ENCODE results near the gene ADAMTS1.

DNA sequence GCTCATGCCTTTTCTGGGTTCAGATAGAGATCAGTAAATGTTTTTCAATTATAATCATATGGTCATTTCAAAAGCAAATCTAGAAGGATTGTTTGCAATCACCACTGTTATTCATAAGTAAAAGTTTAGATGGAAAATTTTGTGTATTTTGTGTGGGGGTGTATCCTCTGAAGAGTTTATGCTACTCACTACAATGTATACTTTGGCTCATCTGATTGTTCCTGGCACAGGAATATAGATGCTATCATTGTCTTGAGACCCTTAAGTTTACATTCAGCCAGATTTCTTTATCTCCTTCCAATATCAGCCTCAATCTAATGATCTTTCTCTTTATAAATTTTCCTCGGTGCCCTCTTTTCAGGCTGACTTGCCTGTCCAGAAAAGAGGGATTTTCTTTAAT, 33.0 kb downstream of the ADAMTS1 start:
- TF ChIP-seq, protein P1, sequence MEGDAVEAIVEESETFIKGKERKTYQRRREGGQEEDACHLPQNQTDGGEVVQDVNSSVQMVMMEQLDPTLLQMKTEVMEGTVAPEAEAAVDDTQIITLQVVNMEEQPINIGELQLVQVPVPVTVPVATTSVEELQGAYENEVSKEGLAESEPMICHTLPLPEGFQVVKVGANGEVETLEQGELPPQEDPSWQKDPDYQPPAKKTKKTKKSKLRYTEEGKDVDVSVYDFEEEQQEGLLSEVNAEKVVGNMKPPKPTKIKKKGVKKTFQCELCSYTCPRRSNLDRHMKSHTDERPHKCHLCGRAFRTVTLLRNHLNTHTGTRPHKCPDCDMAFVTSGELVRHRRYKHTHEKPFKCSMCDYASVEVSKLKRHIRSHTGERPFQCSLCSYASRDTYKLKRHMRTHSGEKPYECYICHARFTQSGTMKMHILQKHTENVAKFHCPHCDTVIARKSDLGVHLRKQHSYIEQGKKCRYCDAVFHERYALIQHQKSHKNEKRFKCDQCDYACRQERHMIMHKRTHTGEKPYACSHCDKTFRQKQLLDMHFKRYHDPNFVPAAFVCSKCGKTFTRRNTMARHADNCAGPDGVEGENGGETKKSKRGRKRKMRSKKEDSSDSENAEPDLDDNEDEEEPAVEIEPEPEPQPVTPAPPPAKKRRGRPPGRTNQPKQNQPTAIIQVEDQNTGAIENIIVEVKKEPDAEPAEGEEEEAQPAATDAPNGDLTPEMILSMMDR (IDR thresholded peaks at IDR 0.05; ENCODE audit: insufficient read depth, low read depth, low read length), result no peak
- TF ChIP-seq EZH2 (IDR thresholded peaks at IDR 0.05; ENCODE audit: insufficient read depth, low read length), result no peak

Measured in astrocyte (in vitro differentiated cells and primary cell).